GM12892 (cell line): Measurements from ENCODE around the gene FLT3LG.

Source experiments
- POLR2A ChIP-seq: IDR thresholded peaks from 2 replicates; pipeline ENCODE4 v1.6.1; 2011; ENCODE audit warnings: low read depth, low read length, control low read depth
- POLR2AphosphoS5 ChIP-seq: IDR thresholded peaks from 2 replicates; pipeline ENCODE4 v1.6.1; 2011; ENCODE audit warnings: low read depth, low read length, control low read depth

DNA sequence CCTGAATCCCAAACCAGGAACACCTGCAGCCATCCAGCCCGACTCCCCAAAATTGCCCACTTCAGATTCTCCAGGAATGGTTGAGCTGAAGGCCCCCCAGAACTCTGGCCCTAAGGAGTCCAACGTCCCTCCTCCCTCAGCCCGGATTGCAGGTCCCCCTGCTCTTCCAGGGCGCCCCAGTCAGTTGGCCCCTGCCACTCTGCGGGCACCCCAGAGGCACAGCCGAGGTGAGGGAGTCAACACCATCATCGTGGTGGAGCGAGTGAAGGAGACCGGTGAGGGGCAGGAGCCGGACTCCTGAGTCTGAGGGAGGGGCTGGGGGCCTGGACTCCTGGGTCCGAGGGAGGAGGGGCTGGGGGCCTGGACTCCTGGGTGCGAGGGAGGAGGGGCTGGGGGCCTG lies 46.7 kb upstream of the FLT3LG start:
- no peak for TF ChIP-seq POLR2AphosphoS5
- TF ChIP-seq POLR2A, result no peak
